ENCODE data around the gene PHKG1. TPM values are rescaled to one million over a fixed set of nuclear protein-coding genes. Genes with fewer than 3 reads are reported as not detected.
"Not testable (repeated sequence)": the region's sequence is repeated elsewhere in the genome, so short reads cannot be mapped to it uniquely, and the experiment has no call there.

PHKG1 gene
- total RNA-seq: 1 to 10 TPM; 4.9 to 5.6 (median 5.0) TPM
- 2.6 TPM for total RNA-seq (2013)

GRCh38 chr7:56092789-56093531 lies at the start of gene PHKG1:
TSS of gene PHKG1 (minus strand) at chr7:56092952. CDS start at chr7:56088941, 4,011 bp downstream.
- 83% methylated on average over 19 of the region's 19 CpGs for WGBS (ENCODE audit: insufficient coverage)

GRCh38 chr7:56131062-56131461 lies 38.3 kb upstream of the PHKG1 start:
- H3K27me3 Mint-ChIP-seq (ENCODE audit: low read depth in 2 of 2); H3K9me3 ChIP-seq (ENCODE audit: control insufficient read depth, insufficient read depth, low read length); H3K4me1 Mint-ChIP-seq; intact Hi-C loops (cut with micrococcal nuclease); H3K36me3 Mint-ChIP-seq; H3K9me3 Mint-ChIP-seq; DNase-seq; H3K36me3 ChIP-seq (ENCODE audit: control insufficient read depth, insufficient read depth, low read length); H3K4me1 ChIP-seq (ENCODE audit: control insufficient read depth, insufficient read depth, low read length); H3K4me3 Mint-ChIP-seq; H3K4me3 ChIP-seq (ENCODE audit: low read length); H3K27ac ChIP-seq (ENCODE audit: low read length); ATAC-seq; H3K27me3 ChIP-seq (ENCODE audit: control insufficient read depth, insufficient read depth, low read length); H3K27ac Mint-ChIP-seq: not testable (repeated sequence)
- WGBS (ENCODE audit: insufficient coverage): 87% methylated on average over 1 of the region's 2 CpGs

More at GRCh38 chr7:56092789-56093531, at the start of gene PHKG1:
- Mint-ChIP-seq H3K36me3 (no peaks in the 10 kb centered on the region), H3K9me3 (no peaks in the 10 kb centered on the region), H3K27ac (peak within 1 kb of the TSS in 1 of 2 donors; percentile 58), H3K4me3 (no peak within 1 kb of the TSS), H3K4me1 (no peaks in the 10 kb centered on the region), H3K27me3 (ENCODE audit: low read depth in 2 of 2) (no peaks in the 10 kb centered on the region)
- intact Hi-C loops (cut with micrococcal nuclease): no loop called here
- Histone ChIP-seq H3K27me3 (ENCODE audit: control insufficient read depth, insufficient read depth, low read length) (no peaks in the 10 kb centered on the region), H3K27ac (ENCODE audit: low read length) (no peak within 1 kb of the TSS), H3K9me3 (ENCODE audit: control insufficient read depth, insufficient read depth, low read length) (no peaks in the 10 kb centered on the region), H3K36me3 (ENCODE audit: control insufficient read depth, insufficient read depth, low read length) (no peaks in the 10 kb centered on the region), H3K4me3 (ENCODE audit: low read length) (no peak within 1 kb of the TSS), H3K4me1 (ENCODE audit: control insufficient read depth, insufficient read depth, low read length) (no peaks in the 10 kb centered on the region)
- ATAC-seq: peak in 1 of 3 donors; percentile 34
- TF ChIP-seq CTCF (IDR thresholded peaks at IDR 0.05): no peak
- no peak for DNase-seq

- Mint-ChIP-seq H3K36me3 (no peaks in the 10 kb centered on the region), H3K9me3 (no peaks in the 10 kb centered on the region), H3K27me3 (ENCODE audit: low read depth in 2 of 2) (no peaks in the 10 kb centered on the region), H3K4me3 (no peak overlapping the region), H3K27ac (no peak overlapping the region), H3K4me1 (no peaks in the 10 kb centered on the region)
- H3K4me3 ChIP-seq (ENCODE audit: low read length): no peak overlapping the region
- no peak for TF ChIP-seq CTCF (IDR thresholded peaks at IDR 0.05)
- H3K27me3 ChIP-seq (ENCODE audit: control insufficient read depth, insufficient read depth, low read length): no peaks in the 10 kb centered on the region
- intact Hi-C loops (cut with micrococcal nuclease): no loop called here
- 89% methylated on average over 7 of the region's 7 CpGs for WGBS (ENCODE audit: insufficient coverage)
- ATAC-seq: no peak
- H3K36me3 ChIP-seq (ENCODE audit: control insufficient read depth, insufficient read depth, low read length): no peaks in the 10 kb centered on the region
- H3K4me1 ChIP-seq (ENCODE audit: control insufficient read depth, insufficient read depth, low read length): no peaks in the 10 kb centered on the region
- no peak overlapping the region for H3K27ac ChIP-seq (ENCODE audit: low read length)
- H3K9me3 ChIP-seq (ENCODE audit: control insufficient read depth, insufficient read depth, low read length): no peaks in the 10 kb centered on the region
- DNase-seq: no peak
Measured at GRCh38 chr7:56127241-56127975, 34.7 kb upstream of the PHKG1 start.

- Histone ChIP-seq H3K4me3 (ENCODE audit: low read length) (no peak overlapping the region), H3K27ac (ENCODE audit: low read length) (no peak overlapping the region), H3K9me3 (ENCODE audit: control insufficient read depth, insufficient read depth, low read length) (no peaks in the 10 kb centered on the region), H3K36me3 (ENCODE audit: control insufficient read depth, insufficient read depth, low read length) (no peaks in the 10 kb centered on the region), H3K4me1 (ENCODE audit: control insufficient read depth, insufficient read depth, low read length) (no peaks in the 10 kb centered on the region), H3K27me3 (ENCODE audit: control insufficient read depth, insufficient read depth, low read length) (no peaks in the 10 kb centered on the region)
- 84% methylated on average over 7 of the region's 8 CpGs for WGBS (ENCODE audit: insufficient coverage)
- Mint-ChIP-seq H3K4me1 (no peaks in the 10 kb centered on the region), H3K9me3 (no peaks in the 10 kb centered on the region), H3K4me3 (no peak overlapping the region), H3K27me3 (ENCODE audit: low read depth in 2 of 2) (no peaks in the 10 kb centered on the region), H3K27ac (no peak overlapping the region), H3K36me3 (no peaks in the 10 kb centered on the region)
- no peak for ATAC-seq
- no peak for TF ChIP-seq CTCF (IDR thresholded peaks at IDR 0.05)
- no peak for DNase-seq
- intact Hi-C loops (cut with micrococcal nuclease): no loop called here
Measured at GRCh38 chr7:56125831-56126230, 33.1 kb upstream of the PHKG1 start.
